ENCODE data around the gene SEC31A. TPM values are rescaled to one million over a fixed set of nuclear protein-coding genes. Genes with fewer than 3 reads are reported as not detected.
"Not testable (repeated sequence)": the region's sequence is repeated elsewhere in the genome, so short reads cannot be mapped to it uniquely, and the experiment has no call there.

SEC31A gene
- total and polyA plus RNA-seq, 2 experiments from 2014 or later = 226 to 306 TPM

DNA sequence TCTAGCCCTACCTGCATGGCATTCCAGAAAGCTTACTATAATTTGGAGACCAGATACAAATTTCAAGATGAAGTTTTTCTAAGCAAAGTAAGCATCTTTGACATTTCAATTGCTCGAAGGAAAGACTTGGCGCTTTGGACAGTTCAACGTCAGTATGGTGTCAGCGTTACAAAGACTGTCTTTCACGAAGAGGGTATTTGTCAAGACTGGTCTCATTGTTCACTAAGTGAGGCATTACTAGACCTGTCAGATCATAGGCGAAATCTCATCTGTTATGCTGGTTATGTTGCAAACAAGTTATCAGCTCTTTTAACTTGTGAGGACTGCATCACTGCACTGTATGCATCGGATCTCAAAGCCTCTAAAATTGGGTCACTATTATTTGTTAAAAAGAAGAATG lies 27.1 kb upstream of the SEC31A start:
- TF ChIP-seq CTCF (IDR thresholded peaks at IDR 0.05; ENCODE audit: poor library complexity) (no peak), EZH2phosphoT487 (IDR thresholded peaks at IDR 0.05; ENCODE audit: low read depth, severe bottlenecking, unreplicated experiment) (no peak), EZH2 (IDR thresholded peaks at IDR 0.05; ENCODE audit: borderline replicate concordance) (no peak)
- Histone ChIP-seq H3K79me2 (no peaks in the 10 kb centered on the region), H3K9me3 (ENCODE audit: low read depth) (no peaks in the 10 kb centered on the region), H2AFZ (no peak overlapping the region), H4K20me1 (ENCODE audit: insufficient read depth, poor library complexity, severe bottlenecking) (no peaks in the 10 kb centered on the region), H3K36me3 (replicated peaks; ENCODE audit: insufficient read depth, low read depth) (no peaks in the 10 kb centered on the region), H3K27ac (no peak overlapping the region), H3K9me2 (replicated peaks; ENCODE audit: insufficient read depth) (no peaks in the 10 kb centered on the region), H3K4me2 (no peak overlapping the region), H3K27me3 (no peaks in the 10 kb centered on the region), H3K4me1 (ENCODE audit: insufficient read depth) (no peaks in the 10 kb centered on the region), H3K4me3 (no peak overlapping the region)
- no peak for DNase-seq (ENCODE audit: low spot score)
- 92% methylated on average over 7 of the region's 7 CpGs for WGBS (ENCODE audit: low lambda C conversion rate, missing lambda C conversion rate)

DNA sequence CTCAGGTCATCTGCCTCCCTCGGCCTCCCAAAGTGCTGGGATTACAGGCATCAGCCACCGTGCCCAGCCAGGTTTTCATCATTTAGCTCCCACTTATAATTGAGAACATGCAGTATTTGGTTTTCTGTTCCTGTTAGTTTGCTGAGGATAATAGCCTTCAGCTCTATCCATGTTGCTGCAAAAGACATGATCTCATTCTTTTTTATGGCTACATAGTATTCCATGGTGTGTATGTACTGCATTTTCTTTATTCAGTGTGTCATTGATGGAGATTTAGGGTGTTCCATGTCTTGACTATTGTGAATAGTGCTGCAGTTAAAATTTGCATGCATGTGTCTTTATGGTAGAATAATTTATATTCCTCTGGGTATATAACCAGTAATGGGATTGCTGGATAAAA lies 23.0 kb upstream of the SEC31A start:
- H3K4me3 ChIP-seq; H3K9me2 ChIP-seq (replicated peaks; ENCODE audit: insufficient read depth); H3K36me3 ChIP-seq (replicated peaks; ENCODE audit: insufficient read depth, low read depth); H2AFZ ChIP-seq; H3K4me2 ChIP-seq; H3K79me2 ChIP-seq; H3K9me3 ChIP-seq (ENCODE audit: low read depth); H4K20me1 ChIP-seq (ENCODE audit: insufficient read depth, poor library complexity, severe bottlenecking); H3K27me3 ChIP-seq; DNase-seq (ENCODE audit: low spot score); H3K4me1 ChIP-seq (ENCODE audit: insufficient read depth); H3K27ac ChIP-seq: not testable (repeated sequence)
- 94% methylated on average over 2 of the region's 2 CpGs for WGBS (ENCODE audit: low lambda C conversion rate, missing lambda C conversion rate)

DNA sequence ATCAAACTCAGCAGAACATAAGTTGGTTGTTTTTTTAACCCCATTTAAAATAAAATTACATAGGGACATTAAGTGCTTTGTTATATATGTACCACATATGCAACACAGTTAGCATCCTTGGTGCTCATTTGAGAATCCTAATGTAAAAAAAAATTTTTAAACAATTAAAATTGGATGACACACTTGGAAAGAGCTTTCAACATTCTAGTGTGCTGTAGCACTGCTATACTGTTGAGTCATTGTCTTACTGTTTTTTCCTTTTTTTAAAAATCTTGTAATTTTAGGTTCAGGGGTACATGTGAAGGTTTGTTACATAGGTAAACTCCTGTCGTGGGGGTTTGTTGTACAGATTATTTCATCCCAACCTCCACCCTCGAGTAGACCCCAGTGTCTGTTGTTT lies 22.4 kb upstream of the SEC31A start:
- no peak overlapping the region for H2AFZ ChIP-seq
- no peak overlapping the region for H3K4me2 ChIP-seq
- no peaks in the 10 kb centered on the region for H3K9me2 ChIP-seq (replicated peaks; ENCODE audit: insufficient read depth)
- no peak for DNase-seq (ENCODE audit: low spot score)
- H3K36me3 ChIP-seq (replicated peaks; ENCODE audit: insufficient read depth, low read depth) = no peaks in the 10 kb centered on the region
- H3K79me2 ChIP-seq = no peaks in the 10 kb centered on the region
- no peaks in the 10 kb centered on the region for H3K4me1 ChIP-seq (ENCODE audit: insufficient read depth)
- H4K20me1 ChIP-seq (ENCODE audit: insufficient read depth, poor library complexity, severe bottlenecking) = no peaks in the 10 kb centered on the region
- H3K27ac ChIP-seq = no peak overlapping the region
- TF ChIP-seq EZH2phosphoT487 (IDR thresholded peaks at IDR 0.05; ENCODE audit: low read depth, severe bottlenecking, unreplicated experiment) (no peak), EZH2 (IDR thresholded peaks at IDR 0.05; ENCODE audit: borderline replicate concordance) (no peak)
- H3K27me3 ChIP-seq = no peaks in the 10 kb centered on the region
- 52% methylated on average over 2 of the region's 2 CpGs for WGBS (ENCODE audit: low lambda C conversion rate, missing lambda C conversion rate)
- H3K4me3 ChIP-seq = no peak overlapping the region
- H3K9me3 ChIP-seq (ENCODE audit: low read depth) = no peaks in the 10 kb centered on the region

DNA sequence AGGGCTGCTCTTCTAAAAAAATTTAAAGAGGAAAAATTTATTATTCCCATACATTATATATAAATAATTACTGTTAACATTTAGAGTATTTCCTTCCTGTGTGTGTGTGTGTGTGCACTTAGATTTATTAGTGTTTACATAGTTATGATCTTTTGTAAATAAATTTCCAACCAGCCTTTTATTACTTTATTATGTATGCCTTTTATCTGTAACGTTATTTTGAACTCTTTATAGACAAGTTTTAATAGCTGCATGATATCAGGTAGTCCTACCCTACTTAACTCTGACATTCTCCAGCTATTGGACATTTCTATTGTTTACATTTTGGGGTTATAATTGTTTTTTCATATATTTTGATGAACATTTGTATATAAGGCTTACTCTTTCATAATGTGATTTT lies 18.4 kb upstream of the SEC31A start:
- Histone ChIP-seq H3K79me2 (peaks cover 3% of the 10 kb centered on the region), H3K27me3 (no peaks in the 10 kb centered on the region), H3K36me3 (replicated peaks; ENCODE audit: insufficient read depth, low read depth) (no peaks in the 10 kb centered on the region), H3K4me3 (no peak overlapping the region), H2AFZ (no peak overlapping the region), H4K20me1 (ENCODE audit: insufficient read depth, poor library complexity, severe bottlenecking) (no peaks in the 10 kb centered on the region), H3K9me3 (ENCODE audit: low read depth) (no peaks in the 10 kb centered on the region), H3K4me2 (no peak overlapping the region), H3K9me2 (replicated peaks; ENCODE audit: insufficient read depth) (no peaks in the 10 kb centered on the region), H3K4me1 (ENCODE audit: insufficient read depth) (no peaks in the 10 kb centered on the region), H3K27ac (no peak overlapping the region)
- TF ChIP-seq EZH2 (IDR thresholded peaks at IDR 0.05; ENCODE audit: borderline replicate concordance) = no peak
- TF ChIP-seq CTCF (IDR thresholded peaks at IDR 0.05; ENCODE audit: poor library complexity) = no peak
- no peak for TF ChIP-seq EZH2phosphoT487 (IDR thresholded peaks at IDR 0.05; ENCODE audit: low read depth, severe bottlenecking, unreplicated experiment)
- WGBS (ENCODE audit: low lambda C conversion rate, missing lambda C conversion rate) = 39% methylated on average over 1 of the region's 1 CpG
- DNase-seq (ENCODE audit: low spot score) = no peak
